ENCODE data around the gene RGL2. TPM values are rescaled to one million over a fixed set of nuclear protein-coding genes. Genes with fewer than 3 reads are reported as not detected.

The RGL2 gene
- total and polyA plus RNA-seq, 2 of the 4 experiments (the other 2 are of a cell fraction), result 4.1 to 26.9 TPM

GRCh38 chr6:33289784-33290315, 8.9 kb downstream of the RGL2 start (continued):
- no peak for TF ChIP-seq SMC3 (IDR thresholded peaks at IDR 0.05; ENCODE audit: low read depth, low read length)

GRCh38 chr6:33288921-33289783, 9.6 kb downstream of the RGL2 start, which contains the start of the genes PFDN6 and WDR46:
TSS of gene PFDN6 (plus strand) at chr6:33289601. CDS start at chr6:33289857, 256 bp downstream.
TSS of gene WDR46 (minus strand) at chr6:33289239. CDS start at chr6:33289170, 69 bp downstream.
- ChIA-PET CTCF (interaction anchor here (0.8 to 1.5 kb wide), 2 partner anchors 10 kb away, joined by 3 to 5 read pairs; partner anchors contain the start of gene RGL2), POLR2A (ENCODE audit: unreplicated experiment) (interaction anchor here (0.5 to 1.3 kb wide), 4 partner anchors 9 to 850 kb away, joined by 3 to 10 read pairs (median 4); partner anchors contain the start of gene ZBTB22)
- Histone ChIP-seq H3K14ac (replicated peaks; ENCODE audit: low read depth, low read length) (peak within 1 kb of the TSS; percentile 77), H4K20me1 (ENCODE audit: insufficient read depth, low read length) (no peaks in the 10 kb centered on the region), H2AK9ac (replicated peaks; ENCODE audit: low read depth, low read length, poor library complexity) (peak within 1 kb of the TSS; percentile 99), H3K36me3 (ENCODE audit: control insufficient read depth, insufficient read depth, low read length) (peaks cover 42% of the 10 kb centered on the region), H2BK15ac (ENCODE audit: low read depth, low read length) (peak within 1 kb of the TSS; percentile 43; the same call in 1 of the 3 replicates), H3K4me3 (ENCODE audit: insufficient read depth, low read depth, low read length) (peak within 1 kb of the TSS; percentile 84), H3K4me2 (ENCODE audit: low read depth, low read length) (peak within 1 kb of the TSS; percentile 97), H4K91ac (ENCODE audit: insufficient read depth, low read depth, low read length) (peak within 1 kb of the TSS; percentile 62), H2AK5ac (ENCODE audit: low read depth, low read length) (peak within 1 kb of the TSS; percentile 94), H3K9ac (ENCODE audit: low read depth, low read length) (peak within 1 kb of the TSS; percentile 93), H3K9me1 (ENCODE audit: insufficient read depth, low read length) (peaks cover 3% of the 10 kb centered on the region; the same call in 1 of the 2 replicates), H3K4me1 (ENCODE audit: control insufficient read depth, insufficient read depth, low read length) (peaks cover 7% of the 10 kb centered on the region), H4K8ac (ENCODE audit: low read depth in 2 of 2, low read length in 2 of 2) (peak within 1 kb of the TSS; percentile 53 to 94), H3K56ac (ENCODE audit: extremely low read depth, insufficient read depth, low read length) (peak within 1 kb of the TSS; percentile 82), H2BK20ac (ENCODE audit: low read depth, low read length) (peak within 1 kb of the TSS; percentile 80; the same call in 1 of the 2 replicates), H2BK120ac (ENCODE audit: low read depth, low read length) (peak within 1 kb of the TSS; percentile 87; the same call in 1 of the 2 replicates), H3K4ac (ENCODE audit: low read depth, low read length) (peak within 1 kb of the TSS; percentile 88), H3K27me3 (ENCODE audit: control insufficient read depth, insufficient read depth, low read length) (no peaks in the 10 kb centered on the region), H4K5ac (ENCODE audit: low read depth, low read length) (peak within 1 kb of the TSS; percentile 73), H2AFZ (replicated peaks; ENCODE audit: low read length, poor library complexity) (peak within 1 kb of the TSS; percentile 94), H3K23ac (ENCODE audit: low read depth, low read length) (peak within 1 kb of the TSS; percentile 86; the same call in 1 of the 2 replicates), H3K79me1 (ENCODE audit: low read depth in 1 of 2, low read length in 2 of 2) (peaks cover 27 to 53% of the 10 kb centered on the region in 2 experiments), H3K18ac (ENCODE audit: low read depth, low read length) (peak within 1 kb of the TSS; percentile 68), H3K9me3 (ENCODE audit: control insufficient read depth, insufficient read depth, low read length) (no peaks in the 10 kb centered on the region), H3K27ac (ENCODE audit: insufficient read depth, low read length) (peak within 1 kb of the TSS; percentile 84), H2BK5ac (ENCODE audit: low read depth, low read length, poor library complexity, severe bottlenecking) (peak within 1 kb of the TSS; percentile 89)
- dilution Hi-C loops (cut with HindIII; ENCODE audit: low sequenced_read_pairs, unreplicated experiment), result no loop called here
- ATAC-seq (ENCODE audit: low read depth) (peak; percentile 97), DNase-seq (peak; percentile 88)
- 0% methylated on average over 22 of the region's 43 CpGs; no CpG with 5 or more reads in 1 of the 2 experiments for WGBS, 2 experiments (ENCODE audit: extremely low coverage in 2 of 2, insufficient read length in 1 of 2)
- TF ChIP-seq BHLHE40 (IDR thresholded peaks at IDR 0.05; ENCODE audit: low read depth, low read length) (peak; percentile 70; the same call in 1 of the 2 replicates), CEBPB (IDR thresholded peaks at IDR 0.05; ENCODE audit: low read depth, low read length) (peak; percentile 63; the same call in 1 of the 2 replicates), RAD21 (IDR thresholded peaks at IDR 0.05; ENCODE audit: low read length) (no peak), POLR2A (IDR thresholded peaks at IDR 0.05; ENCODE audit: low read depth, low read length) (0 out of 2 replicates have a peak, but pooled peaks have one; percentile 15), USF2 (IDR thresholded peaks at IDR 0.05; ENCODE audit: low read depth, low read length) (peak; percentile 21; the same call in 1 of the 2 replicates), MXI1 (IDR thresholded peaks at IDR 0.05; ENCODE audit: borderline replicate concordance, low read depth, low read length) (peak; percentile 99), CHD1 (IDR thresholded peaks at IDR 0.05; ENCODE audit: low read depth, low read length) (no peak)
- intact Hi-C loops (cut with micrococcal nuclease), result no loop called here
- in situ Hi-C loops (cut with MboI; ENCODE audit: low sequenced_read_pairs), result no loop called here
- BruUV-seq (replicated peaks), result no TSS peak

Data from IMR-90 (cell line).